K562 (cell line): ENCODE data around the gene SRMS. TPM values are rescaled to one million over a fixed set of nuclear protein-coding genes. Genes with fewer than 3 reads are reported as not detected.

Experiments
- CBFB ChIP-seq: sonication (generic); formaldehyde crosslinking; IDR thresholded peaks from 2 replicates; pipeline ENCODE4 v1.4.0; 2020; ENCODE audit warnings: mild to moderate bottlenecking, missing genetic modification reagents
- CHD2 ChIP-seq: IDR thresholded peaks from 2 replicates; pipeline ENCODE4 v1.6.1; 2011; ENCODE audit warnings: low read depth, low read length
- CTBP1 ChIP-seq: fragments of 450-650 bp; IDR thresholded peaks from 2 replicates; pipeline ENCODE4 v1.6.1; 2016; ENCODE audit warnings: borderline replicate concordance
- EP400 ChIP-seq: fragments of 450-650 bp; IDR thresholded peaks from 2 replicates; pipeline ENCODE4 v1.6.1; 2017; ENCODE audit warnings: antibody characterized with exemption, mild to moderate bottlenecking, moderate library complexity
- FOXP1 ChIP-seq: sonication (generic); formaldehyde crosslinking; IDR thresholded peaks from 2 replicates; pipeline ENCODE4 v1.8.0; 2022; ENCODE audit warnings: mild to moderate bottlenecking, missing genetic modification reagents
- HNRNPL ChIP-seq: fragments of 200-400 bp; formaldehyde crosslinking; IDR thresholded peaks from 2 replicates; pipeline ENCODE4 v1.6.1; 2017; ENCODE audit warnings: low read depth, mild to moderate bottlenecking, low read length
- MNT ChIP-seq, 2 experiments: fragments of 450-650 bp; conservative IDR thresholded peaks; 2 replicates each; pipeline ENCODE4 v1.6.1; 2017; ENCODE audit warnings: mild to moderate bottlenecking in 2 of 2, moderate library complexity in 2 of 2
- MTA3 ChIP-seq: fragments of 450-650 bp; formaldehyde crosslinking; IDR thresholded peaks from 2 replicates; pipeline ENCODE4 v1.6.1; 2017; ENCODE audit warnings: mild to moderate bottlenecking, borderline replicate concordance
- MYNN ChIP-seq, 2 experiments: sonication (generic); formaldehyde crosslinking in 1 of 2; IDR thresholded peaks; 2 replicates each; pipeline versions ENCODE4 v1.5.0 to v1.6.1; 2016 to 2020; ENCODE audit warnings: antibody characterized with exemption in 1 of 2, missing genetic modification reagents in 1 of 2
- RAD21 ChIP-seq, 2 experiments: fragments of 250-450 bp in 1 of 2; fragments of 450-650 bp in 1 of 2; sonication (Bioruptor Pico) in 1 of 2; formaldehyde crosslinking in 1 of 2; IDR thresholded peaks in 1 of 2; conservative IDR thresholded peaks in 1 of 2; 2 replicates each; pipeline versions ENCODE4 v1.4.0 to v1.8.0; 2020 to 2022; ENCODE audit warnings: mild to moderate bottlenecking in 2 of 2, moderate library complexity in 1 of 2
- RB1 ChIP-seq: fragments of 450-650 bp; IDR thresholded peaks from 2 replicates; pipeline ENCODE4 v1.6.1; 2017; ENCODE audit warnings: low read depth, mild to moderate bottlenecking
- RCOR1 ChIP-seq, 2 experiments: IDR thresholded peaks; 2 replicates each; pipeline ENCODE4 v1.6.1; 2012; ENCODE audit warnings: low read depth in 2 of 2, low read length in 2 of 2, borderline replicate concordance in 1 of 2, improper control_type of control experiment in 1 of 2
- TARDBP ChIP-seq: fragments of 450-650 bp; IDR thresholded peaks from 2 replicates; pipeline ENCODE4 v1.6.1; 2016
- ZFP36 ChIP-seq: fragments of 150-350 bp; IDR thresholded peaks from 2 replicates; pipeline ENCODE4 v1.6.1; 2018; ENCODE audit warnings: low read length, low read depth; ENCODE audit not compliant: partially characterized antibody
- ZNF76 ChIP-seq: fragments of 250-450 bp; sonication (Bioruptor Pico); IDR thresholded peaks from 2 replicates; pipeline ENCODE4 v1.4.0; 2020; ENCODE audit warnings: mild to moderate bottlenecking, moderate library complexity, borderline replicate concordance
- polyA plus RNA-seq, 8 experiments: library from polyadenylated mRNA; depleted of rRNA in 4 of 8; stranded (reverse) in 5 of 8; unstranded in 3 of 8; fragments of >200 nt; fragmentation: Nextera tagmentation in 2 of 8; fragmentation: Illumina TruSeq in 1 of 8; extraction: Ambion mirVana in 2 of 8; extraction: Trizol in 1 of 8; gene quantifications; 2 replicates each; pipeline versions ENCODE4 v1.2.1 to v1.2.3, GENCODE V29; 2011 to 2014; ENCODE audit warnings: inconsistent platforms in 1 of 8, missing spikeins in 1 of 8
- total RNA-seq, 7 experiments: library from RNA; depleted of rRNA in 6 of 7; stranded (reverse); fragments of >200 nt in 6 of 7; fragmentation: Illumina TruSeq in 2 of 7; extraction: Trizol in 2 of 7; gene quantifications; 2 replicates each; pipeline versions ENCODE4 v1.2.1 to v1.2.3, GENCODE V29; 2011 to 2021; ENCODE audit warnings: low replicate concordance in 1 of 7
- TF ChIP-seq, protein P1 (sequence below): fragments of 200-800 bp; sonication (Bioruptor generic); IDR thresholded peaks from 2 replicates; pipeline ENCODE4 v1.6.1; 2017; ENCODE audit warnings: missing genetic modification characterization, missing compliant biosample characterization
- TF ChIP-seq, protein P2 (sequence below): fragments of 450-650 bp; formaldehyde crosslinking; IDR thresholded peaks from 2 replicates; pipeline ENCODE4 v1.4.0; 2020; ENCODE audit warnings: mild to moderate bottlenecking, moderate library complexity
- TF ChIP-seq, protein P3 (sequence below): sonication (generic); formaldehyde crosslinking; IDR thresholded peaks from 2 replicates; pipeline ENCODE4 v1.8.1; 2022; ENCODE audit warnings: missing genetic modification reagents
- TF ChIP-seq, protein P4 (sequence below): fragments of 250-450 bp; sonication (Bioruptor Pico); IDR thresholded peaks from 2 replicates; pipeline ENCODE4 v1.4.0; 2020; ENCODE audit warnings: borderline replicate concordance

The SRMS gene
- total and polyA plus RNA-seq, 9 of the 15 experiments (the other 6 are each of a cell fraction or from before 2014, with no cell fraction given): 0.07 TPM; not detected in 8

DNA sequence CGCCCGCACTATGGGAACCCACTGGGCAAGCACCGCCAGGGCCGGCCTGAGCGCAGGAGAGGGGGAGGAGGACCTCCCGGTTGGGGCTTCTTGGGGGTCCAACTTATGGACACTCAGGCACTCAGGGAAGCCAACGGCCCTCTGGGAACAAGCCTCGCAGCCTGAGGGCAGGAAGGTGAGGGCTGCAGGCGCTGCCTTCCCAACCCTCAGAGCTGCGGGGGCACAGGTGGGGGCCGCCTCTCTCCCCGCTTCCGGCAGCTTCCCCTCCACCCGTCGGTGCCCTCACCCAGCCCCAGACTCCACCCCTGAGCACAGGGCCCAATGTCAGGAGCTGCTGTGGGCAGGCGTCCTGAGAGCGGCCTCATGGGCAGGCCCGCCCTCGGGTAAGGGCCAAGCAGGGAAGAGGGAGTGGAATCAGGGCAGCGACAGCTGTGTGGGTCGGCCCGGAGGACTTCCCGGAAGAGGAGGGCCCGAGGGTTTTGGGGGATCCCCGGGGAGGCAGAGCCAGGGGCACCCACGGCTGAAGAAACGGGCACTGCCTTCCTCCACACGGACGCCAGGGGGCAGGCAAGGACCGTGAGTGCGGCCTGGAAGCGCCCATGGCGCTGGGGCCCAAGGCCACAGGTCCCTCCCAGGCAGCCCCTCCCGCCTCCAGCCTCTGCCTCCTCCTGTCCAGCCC is 9.9 kb downstream of the SRMS start (continued):
- TF ChIP-seq, protein P1, sequence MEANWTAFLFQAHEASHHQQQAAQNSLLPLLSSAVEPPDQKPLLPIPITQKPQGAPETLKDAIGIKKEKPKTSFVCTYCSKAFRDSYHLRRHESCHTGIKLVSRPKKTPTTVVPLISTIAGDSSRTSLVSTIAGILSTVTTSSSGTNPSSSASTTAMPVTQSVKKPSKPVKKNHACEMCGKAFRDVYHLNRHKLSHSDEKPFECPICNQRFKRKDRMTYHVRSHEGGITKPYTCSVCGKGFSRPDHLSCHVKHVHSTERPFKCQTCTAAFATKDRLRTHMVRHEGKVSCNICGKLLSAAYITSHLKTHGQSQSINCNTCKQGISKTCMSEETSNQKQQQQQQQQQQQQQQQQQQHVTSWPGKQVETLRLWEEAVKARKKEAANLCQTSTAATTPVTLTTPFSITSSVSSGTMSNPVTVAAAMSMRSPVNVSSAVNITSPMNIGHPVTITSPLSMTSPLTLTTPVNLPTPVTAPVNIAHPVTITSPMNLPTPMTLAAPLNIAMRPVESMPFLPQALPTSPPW (CRISPR knock-in tag): peak; percentile 94
- TF ChIP-seq HNRNPL (peak; percentile 82), MYNN (IDR thresholded peaks at IDR 0.05) (peak; percentile 62; the same call in 1 of the 2 replicates), MYNN (CRISPR knock-in tag; IDR thresholded peaks at IDR 0.05) (no peak), RAD21 (CRISPR knock-in tag; conservative IDR thresholded peaks at IDR 0.05 in 1 of 2, IDR thresholded peaks at IDR 0.05 in 1 of 2) (peak; percentile 94 to 97), MTA3 (0 out of 2 replicates have a peak, but pooled peaks have one; percentile 56), TARDBP (0 out of 2 replicates have a peak, but pooled peaks have one; percentile 32), RB1 (peak; percentile 87; the same call in 1 of the 2 replicates), ZNF76 (0 out of 2 replicates have a peak, but pooled peaks have one; percentile 8), ZFP36 (peak; percentile 86), CTBP1 (peak; percentile 63; the same call in 1 of the 2 replicates), CHD2 (no peak), RCOR1 (IDR thresholded peaks at IDR 0.05; ENCODE audit: borderline replicate concordance in 1 of 2, low read depth in 2 of 2, low read length in 2 of 2) (no peak), MNT (conservative IDR thresholded peaks at IDR 0.05) (0 out of 4 replicates have a peak, but pooled peaks of 1 of the 2 experiments have one; percentile 27), EP400 (no peak), FOXP1 (CRISPR knock-in tag) (0 out of 2 replicates have a peak, but pooled peaks have one; percentile 40), CBFB (CRISPR knock-in tag) (peak; percentile 35; the same call in 1 of the 2 replicates)
- TF ChIP-seq, protein P2, sequence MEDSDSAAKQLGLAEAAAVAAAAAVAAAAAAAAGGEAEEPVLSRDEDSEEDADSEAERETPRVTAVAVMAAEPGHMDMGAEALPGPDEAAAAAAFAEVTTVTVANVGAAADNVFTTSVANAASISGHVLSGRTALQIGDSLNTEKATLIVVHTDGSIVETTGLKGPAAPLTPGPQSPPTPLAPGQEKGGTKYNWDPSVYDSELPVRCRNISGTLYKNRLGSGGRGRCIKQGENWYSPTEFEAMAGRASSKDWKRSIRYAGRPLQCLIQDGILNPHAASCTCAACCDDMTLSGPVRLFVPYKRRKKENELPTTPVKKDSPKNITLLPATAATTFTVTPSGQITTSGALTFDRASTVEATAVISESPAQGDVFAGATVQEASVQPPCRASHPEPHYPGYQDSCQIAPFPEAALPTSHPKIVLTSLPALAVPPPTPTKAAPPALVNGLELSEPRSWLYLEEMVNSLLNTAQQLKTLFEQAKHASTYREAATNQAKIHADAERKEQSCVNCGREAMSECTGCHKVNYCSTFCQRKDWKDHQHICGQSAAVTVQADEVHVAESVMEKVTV: peak; percentile 87
- TF ChIP-seq, protein P3, sequence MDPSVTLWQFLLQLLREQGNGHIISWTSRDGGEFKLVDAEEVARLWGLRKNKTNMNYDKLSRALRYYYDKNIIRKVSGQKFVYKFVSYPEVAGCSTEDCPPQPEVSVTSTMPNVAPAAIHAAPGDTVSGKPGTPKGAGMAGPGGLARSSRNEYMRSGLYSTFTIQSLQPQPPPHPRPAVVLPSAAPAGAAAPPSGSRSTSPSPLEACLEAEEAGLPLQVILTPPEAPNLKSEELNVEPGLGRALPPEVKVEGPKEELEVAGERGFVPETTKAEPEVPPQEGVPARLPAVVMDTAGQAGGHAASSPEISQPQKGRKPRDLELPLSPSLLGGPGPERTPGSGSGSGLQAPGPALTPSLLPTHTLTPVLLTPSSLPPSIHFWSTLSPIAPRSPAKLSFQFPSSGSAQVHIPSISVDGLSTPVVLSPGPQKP (CRISPR knock-in tag): no peak
- TF ChIP-seq, protein P4, sequence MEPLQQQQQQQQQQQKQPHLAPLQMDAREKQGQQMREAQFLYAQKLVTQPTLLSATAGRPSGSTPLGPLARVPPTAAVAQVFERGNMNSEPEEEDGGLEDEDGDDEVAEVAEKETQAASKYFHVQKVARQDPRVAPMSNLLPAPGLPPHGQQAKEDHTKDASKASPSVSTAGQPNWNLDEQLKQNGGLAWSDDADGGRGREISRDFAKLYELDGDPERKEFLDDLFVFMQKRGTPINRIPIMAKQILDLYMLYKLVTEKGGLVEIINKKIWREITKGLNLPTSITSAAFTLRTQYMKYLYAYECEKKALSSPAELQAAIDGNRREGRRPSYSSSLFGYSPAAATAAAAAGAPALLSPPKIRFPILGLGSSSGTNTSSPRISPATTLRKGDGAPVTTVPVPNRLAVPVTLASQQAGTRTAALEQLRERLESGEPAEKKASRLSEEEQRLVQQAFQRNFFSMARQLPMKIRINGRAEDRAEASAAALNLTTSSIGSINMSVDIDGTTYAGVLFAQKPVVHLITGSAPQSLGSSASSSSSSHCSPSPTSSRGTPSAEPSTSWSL: no peak
